Mucosa of descending colon (tissue), 3 donors: ENCODE data around the gene TMEM117. TPM values are rescaled to one million over a fixed set of nuclear protein-coding genes. Genes with fewer than 3 reads are reported as not detected.

ENCODE experiments used
- ATAC-seq: fragments of 200-7000 bp; cut with Tn5 transposase; one replicate; pipeline ENCODE4 v1.9.1; 2020; ENCODE audit warnings: mild to moderate bottlenecking, moderate library complexity
- DNase-seq, 3 donors: peaks; one replicate each; pipeline ENCODE4 v3.0.0-alpha.2; 2020
- H3K36me3 ChIP-seq: fragments of 200-600 bp; one replicate; pipeline ENCODE4 v1.8.0; 2021; ENCODE audit warnings: low read depth, mild to moderate bottlenecking
- H3K4me1 ChIP-seq: fragments of 200-600 bp; one replicate; pipeline ENCODE4 v1.8.0; 2021; ENCODE audit warnings: low read depth, mild to moderate bottlenecking
- H3K4me3 ChIP-seq: fragments of 200-600 bp; one replicate; pipeline ENCODE4 v1.8.0; 2021; ENCODE audit warnings: mild to moderate bottlenecking
- H3K9me3 ChIP-seq: fragments of 200-600 bp; one replicate; pipeline ENCODE4 v1.8.0; 2021; ENCODE audit warnings: mild to moderate bottlenecking
- intact Hi-C, 2 donors: fragments of 100-400 bp; cut with DNase I in 1 of 2; cut with micrococcal nuclease in 1 of 2; formaldehyde crosslinking; loops; one replicate each; pipeline versions ENCODE4 v1.11.0 to v1.11.1; 2022; cut with DNase I, micrococcal nuclease
- total RNA-seq, 3 donors: library from RNA; stranded (reverse); fragmentation: NEBNext Ultra II Directional in 2 of 3; extraction: Animal tissue kit (Norgen Biotek cat#: 25700) in 2 of 3; gene quantifications; one replicate each; pipeline versions ENCODE4 v1.2.1 to v1.2.4, GENCODE V29; 2021 to 2023
- TF ChIP-seq, protein P1 (sequence below): fragments of 200-600 bp; IDR thresholded peaks from one replicate; pipeline ENCODE4 v1.8.0; 2022; ENCODE audit warnings: antibody characterized with exemption, mild to moderate bottlenecking
- donor health status: DM: no; HTN: no; CAD: no; lungs with moderate emphysema.
- donor health status: DM: no; HTN: no; CAD: no.
- donor health status: DM: no; HTN: yes; CAD: no.

Gene TMEM117
- total RNA-seq, 3 donors from 2014 or later, result 10.1 to 15.2 (median 12.3) TPM

DNA sequence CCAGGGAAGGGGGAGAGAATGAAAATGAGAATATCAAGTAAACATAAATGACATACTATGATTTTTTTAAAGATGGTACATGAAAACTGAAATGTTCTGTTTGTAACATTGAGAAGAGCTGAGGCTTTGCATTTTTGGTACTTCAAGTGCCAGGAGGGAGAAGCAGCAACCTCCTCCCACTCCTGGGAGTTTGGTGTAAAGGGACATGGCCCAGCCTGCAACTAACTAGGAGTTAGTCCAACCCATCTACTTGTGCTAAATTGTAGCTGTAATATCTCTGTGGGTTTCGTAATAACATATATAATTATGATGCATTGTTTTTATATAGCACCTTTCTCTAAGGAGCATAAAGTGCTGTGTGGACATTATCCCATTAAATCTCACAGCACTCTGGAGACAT is 522.8 kb downstream of the TMEM117 start:
- DNase-seq (no peak), ATAC-seq (no peak)
- Histone ChIP-seq H3K4me3 (no peak overlapping the region), H3K36me3 (no peaks in the 10 kb centered on the region), H3K9me3 (no peaks in the 10 kb centered on the region), H3K4me1 (no peaks in the 10 kb centered on the region)
- intact Hi-C loops, result no loop called here
- TF ChIP-seq, protein P1, sequence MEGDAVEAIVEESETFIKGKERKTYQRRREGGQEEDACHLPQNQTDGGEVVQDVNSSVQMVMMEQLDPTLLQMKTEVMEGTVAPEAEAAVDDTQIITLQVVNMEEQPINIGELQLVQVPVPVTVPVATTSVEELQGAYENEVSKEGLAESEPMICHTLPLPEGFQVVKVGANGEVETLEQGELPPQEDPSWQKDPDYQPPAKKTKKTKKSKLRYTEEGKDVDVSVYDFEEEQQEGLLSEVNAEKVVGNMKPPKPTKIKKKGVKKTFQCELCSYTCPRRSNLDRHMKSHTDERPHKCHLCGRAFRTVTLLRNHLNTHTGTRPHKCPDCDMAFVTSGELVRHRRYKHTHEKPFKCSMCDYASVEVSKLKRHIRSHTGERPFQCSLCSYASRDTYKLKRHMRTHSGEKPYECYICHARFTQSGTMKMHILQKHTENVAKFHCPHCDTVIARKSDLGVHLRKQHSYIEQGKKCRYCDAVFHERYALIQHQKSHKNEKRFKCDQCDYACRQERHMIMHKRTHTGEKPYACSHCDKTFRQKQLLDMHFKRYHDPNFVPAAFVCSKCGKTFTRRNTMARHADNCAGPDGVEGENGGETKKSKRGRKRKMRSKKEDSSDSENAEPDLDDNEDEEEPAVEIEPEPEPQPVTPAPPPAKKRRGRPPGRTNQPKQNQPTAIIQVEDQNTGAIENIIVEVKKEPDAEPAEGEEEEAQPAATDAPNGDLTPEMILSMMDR, result no peak

DNA sequence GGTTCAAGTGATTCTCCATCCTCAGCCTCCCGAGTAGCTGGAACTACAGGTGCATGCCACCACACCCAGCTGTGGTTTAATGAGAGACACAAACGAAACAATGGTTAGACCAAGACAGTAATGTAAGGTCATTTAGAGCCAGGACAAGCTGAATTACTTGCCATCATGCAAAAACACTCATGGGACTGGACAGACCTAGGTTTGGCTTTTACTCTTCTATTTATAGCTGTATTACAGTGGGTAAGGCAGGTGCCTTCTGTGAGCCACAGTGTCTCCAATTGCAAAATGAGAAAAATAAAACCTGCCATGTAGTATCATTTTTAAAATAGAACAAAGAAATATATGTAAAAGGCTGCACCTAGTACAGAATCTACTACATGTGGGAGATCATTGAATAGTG is 527.1 kb downstream of the TMEM117 start:
- ATAC-seq, result no peak

GRCh38 chr12:44367136-44367535 is 531.3 kb downstream of the TMEM117 start:
- ATAC-seq, result no peak
- Histone ChIP-seq H3K4me3 (no peak overlapping the region), H3K4me1 (no peaks in the 10 kb centered on the region), H3K9me3 (no peaks in the 10 kb centered on the region), H3K36me3 (no peaks in the 10 kb centered on the region)
- intact Hi-C loops, result no loop called here
- TF ChIP-seq, protein P1, result no peak
- DNase-seq, result no peak

More for the DNA sequence above, 527.1 kb downstream of the TMEM117 start:
- Histone ChIP-seq H3K4me3 (no peak overlapping the region), H3K9me3 (no peaks in the 10 kb centered on the region), H3K36me3 (no peaks in the 10 kb centered on the region), H3K4me1 (no peaks in the 10 kb centered on the region)
- TF ChIP-seq, protein P1, result no peak
- intact Hi-C loops, result no loop called here
- DNase-seq, result no peak

DNA sequence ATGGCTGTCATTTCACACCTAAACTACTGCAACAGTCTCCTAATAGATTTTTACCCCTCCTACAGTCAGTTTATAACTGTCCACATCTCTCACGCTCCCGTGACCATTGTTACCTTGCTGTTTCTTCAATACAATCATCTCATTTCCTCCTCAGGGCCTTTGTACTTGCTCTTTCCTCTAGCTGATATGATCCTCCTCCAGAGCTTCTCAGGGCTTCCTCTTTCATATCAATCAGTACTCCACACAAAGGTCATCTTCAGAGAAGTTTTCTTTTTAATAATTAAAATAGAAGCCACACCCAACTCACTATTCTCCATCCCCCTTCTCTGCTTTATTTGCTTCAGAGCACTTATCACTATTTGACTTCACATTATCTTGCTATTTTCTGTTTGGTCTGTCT is 532.0 kb downstream of the TMEM117 start:
- DNase-seq, result no peak
- intact Hi-C loops, result no loop called here
- ATAC-seq, result no peak
- H3K4me1 ChIP-seq, result no peaks in the 10 kb centered on the region
- no peaks in the 10 kb centered on the region for H3K9me3 ChIP-seq
- H3K4me3 ChIP-seq, result no peak overlapping the region
- TF ChIP-seq, protein P1, result no peak
- H3K36me3 ChIP-seq, result no peaks in the 10 kb centered on the region

- no peaks in the 10 kb centered on the region for H3K9me3 ChIP-seq
- no peak overlapping the region for H3K4me3 ChIP-seq
- TF ChIP-seq, protein P1, result no peak
- DNase-seq (no peak), ATAC-seq (no peak)
- no peaks in the 10 kb centered on the region for H3K36me3 ChIP-seq
- intact Hi-C loops, result no loop called here
- no peaks in the 10 kb centered on the region for H3K4me1 ChIP-seq
These were observed 534.1 kb downstream of the TMEM117 start for GRCh38 chr12:44369998-44370397.

DNA sequence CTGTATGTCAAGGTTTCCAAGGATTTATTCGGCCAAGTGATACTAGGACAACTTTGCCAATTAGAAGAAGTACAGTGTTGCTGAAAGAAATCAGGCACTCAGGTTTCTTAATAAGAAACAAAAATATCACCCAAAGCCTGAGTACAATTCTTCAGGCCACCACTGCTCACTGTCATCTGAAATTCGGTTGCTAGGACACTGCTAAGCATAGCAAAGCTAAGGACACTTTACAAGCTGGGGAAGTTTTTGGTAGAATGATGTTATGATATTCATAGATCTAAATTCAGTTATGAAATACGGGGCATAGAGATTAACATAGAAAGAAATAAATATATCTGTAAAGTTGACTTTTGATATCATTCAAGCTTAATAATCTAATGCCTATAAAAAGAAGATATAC is 535.1 kb downstream of the TMEM117 start:
- intact Hi-C loops, result no loop called here
- ATAC-seq (no peak), DNase-seq (no peak)
- Histone ChIP-seq H3K4me1 (no peaks in the 10 kb centered on the region), H3K4me3 (no peak overlapping the region), H3K36me3 (no peaks in the 10 kb centered on the region), H3K9me3 (no peaks in the 10 kb centered on the region)
- TF ChIP-seq, protein P1, result no peak
